Karpas-422 (cell line): ENCODE data around the gene DHTKD1. TPM values are rescaled to one million over a fixed set of nuclear protein-coding genes. Genes with fewer than 3 reads are reported as not detected.
A peak's percentile ranks its signal among the peaks of the same experiment; 100 is the strongest.
"Not testable (repeated sequence)": the region's sequence is repeated elsewhere in the genome, so short reads cannot be mapped to it uniquely, and the experiment has no call there.

Experiments used
- DNase-seq: peaks from one replicate; pipeline ENCODE4 v3.0.0-alpha.2; 2015
- H2AFZ ChIP-seq: fragments of 200-600 bp; sonication (generic); 2 replicates; pipeline ENCODE4 v1.6.1; 2014; ENCODE audit warnings: antibody characterized with exemption, low read length, mixed read lengths
- H3K27ac ChIP-seq: fragments of 200-600 bp; sonication (generic); 2 replicates; pipeline ENCODE4 v1.5.1; 2014; ENCODE audit warnings: mild to moderate bottlenecking, low read length, moderate library complexity
- H3K27me3 ChIP-seq: fragments of 200-600 bp; sonication (generic); 2 replicates; pipeline ENCODE4 v1.6.1; 2014; ENCODE audit warnings: low read length, mixed read lengths
- H3K36me3 ChIP-seq: fragments of 200-600 bp; sonication (generic); 2 replicates; pipeline ENCODE4 v1.6.1; 2014; ENCODE audit warnings: low read length, mixed read lengths; ENCODE audit not compliant: insufficient read depth
- H3K4me1 ChIP-seq: fragments of 200-600 bp; sonication (generic); 2 replicates; pipeline ENCODE4 v1.6.1; 2014; ENCODE audit warnings: mild to moderate bottlenecking, low read length, mixed read lengths
- H3K4me2 ChIP-seq: fragments of 200-600 bp; sonication (generic); 2 replicates; pipeline ENCODE4 v1.6.1; 2014; ENCODE audit warnings: low read length, low read depth, mild to moderate bottlenecking; ENCODE audit not compliant: poor library complexity, severe bottlenecking
- H3K4me3 ChIP-seq: fragments of 200-600 bp; sonication (generic); 2 replicates; pipeline ENCODE4 v1.5.1; 2014; ENCODE audit warnings: mild to moderate bottlenecking, antibody characterized with exemption, low read length, mixed read lengths
- H3K79me2 ChIP-seq: fragments of 200-600 bp; sonication (generic); 2 replicates; pipeline ENCODE4 v1.6.1; 2014; ENCODE audit warnings: mild to moderate bottlenecking, low read length, mixed read lengths
- H3K9ac ChIP-seq: fragments of 200-600 bp; sonication (generic); 2 replicates; pipeline ENCODE4 v1.6.0; 2014; ENCODE audit warnings: low read length
- H3K9me2 ChIP-seq: fragments of 200-600 bp; sonication (generic), shearing (Covaris generic); replicated peaks from 2 replicates; pipeline ENCODE4 v1.6.0; 2014; ENCODE audit warnings: mild to moderate bottlenecking, low read length, moderate library complexity; ENCODE audit not compliant: insufficient read depth
- H3K9me3 ChIP-seq: fragments of 300-700, 200-600 bp; sonication (generic); 2 replicates; pipeline ENCODE4 v1.6.1; 2014; ENCODE audit warnings: low read length, mixed read lengths
- H4K20me1 ChIP-seq: fragments of 200-600 bp; sonication (generic); 2 replicates; pipeline ENCODE4 v1.6.1; 2014; ENCODE audit warnings: mild to moderate bottlenecking, antibody characterized with exemption, low read length, low read depth; ENCODE audit not compliant: insufficient read depth
- total RNA-seq: library from RNA; depleted of rRNA; stranded (reverse); fragments of >200 nt; shearing (Covaris generic); gene quantifications from 2 replicates; pipeline ENCODE4 v1.2.3, GENCODE V29; 2014; ENCODE audit warnings: low replicate concordance

The DHTKD1 gene
- total RNA-seq, 1 experiment from 2014 or later, result 27.3 TPM

DNA sequence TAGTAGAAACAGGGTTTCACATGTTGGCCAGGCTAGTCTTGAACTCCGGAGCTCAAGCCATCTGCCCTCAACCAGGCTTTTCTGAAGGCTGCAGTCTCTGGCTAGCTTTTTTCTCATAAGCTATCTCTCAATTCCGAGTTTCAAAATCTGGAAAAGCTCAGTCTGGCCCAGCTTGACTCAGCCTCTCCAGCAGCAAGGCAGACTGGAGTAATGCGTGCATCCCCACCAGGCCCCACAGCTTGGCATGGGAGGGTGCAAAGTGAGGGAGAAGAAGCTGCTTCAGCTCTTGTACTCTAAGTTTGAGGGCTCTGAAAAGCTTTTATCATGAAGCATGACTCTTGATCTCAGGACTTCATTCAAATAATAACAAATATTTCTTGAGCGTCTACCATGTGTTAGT lies 4.8 kb downstream of the DHTKD1 start:
- H4K20me1 ChIP-seq, result no peaks in the 10 kb centered on the region
- no peak for DNase-seq
- peaks cover 18% of the 10 kb centered on the region for H3K4me1 ChIP-seq
- peaks cover 38% of the 10 kb centered on the region for H3K79me2 ChIP-seq
- H3K4me2 ChIP-seq, result no peak overlapping the region
- H3K4me3 ChIP-seq, result no peak overlapping the region
- no peaks in the 10 kb centered on the region for H3K9me3 ChIP-seq
- no peak overlapping the region for H2AFZ ChIP-seq
- H3K36me3 ChIP-seq, result no peaks in the 10 kb centered on the region
- no peak overlapping the region for H3K9ac ChIP-seq
- no peaks in the 10 kb centered on the region for H3K9me2 ChIP-seq
- no peak overlapping the region for H3K27ac ChIP-seq
- H3K27me3 ChIP-seq, result no peaks in the 10 kb centered on the region

- no peak overlapping the region for H3K9ac ChIP-seq
- H2AFZ ChIP-seq, result peak overlapping the region; percentile 32; the same call in 1 of the 2 replicates
- no peaks in the 10 kb centered on the region for H3K36me3 ChIP-seq
- peaks cover 10% of the 10 kb centered on the region for H3K4me1 ChIP-seq
- DNase-seq, result peak; percentile 61
- H3K4me3 ChIP-seq, result no peak overlapping the region
- H3K27me3 ChIP-seq, result no peaks in the 10 kb centered on the region
- H3K79me2 ChIP-seq, result peaks cover 7% of the 10 kb centered on the region; the same call in 1 of the 2 replicates
- no peak overlapping the region for H3K4me2 ChIP-seq
- no peaks in the 10 kb centered on the region for H3K9me2 ChIP-seq
- H4K20me1 ChIP-seq, result no peaks in the 10 kb centered on the region
- H3K27ac ChIP-seq, result no peak overlapping the region
- H3K9me3 ChIP-seq, result no peaks in the 10 kb centered on the region
Measured at GRCh38 chr10:12077580-12078180, 8.9 kb downstream of the DHTKD1 start.

DNA sequence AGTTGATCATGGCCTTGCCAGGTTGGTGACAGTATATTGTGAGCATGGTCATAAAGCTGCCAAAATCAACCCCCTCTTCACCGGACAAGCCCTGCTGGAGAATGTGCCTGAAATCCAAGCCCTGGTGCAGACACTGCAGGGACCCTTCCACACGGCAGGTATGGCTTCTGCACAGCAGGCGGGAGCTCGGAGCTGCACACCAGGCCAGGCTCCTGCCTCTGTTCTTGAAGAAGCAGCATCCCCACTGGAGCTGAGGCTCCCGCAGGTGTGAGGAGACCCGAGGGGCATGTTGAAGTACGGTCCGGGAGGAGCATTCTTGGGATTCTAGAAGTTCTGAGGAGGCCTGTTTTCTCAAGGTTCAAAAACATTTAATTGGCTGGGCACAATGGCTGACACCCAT lies 12.7 kb downstream of the DHTKD1 start:
- no peaks in the 10 kb centered on the region for H4K20me1 ChIP-seq
- H3K36me3 ChIP-seq, result no peaks in the 10 kb centered on the region
- no peak overlapping the region for H2AFZ ChIP-seq
- no peak overlapping the region for H3K9ac ChIP-seq
- no peak overlapping the region for H3K4me2 ChIP-seq
- no peaks in the 10 kb centered on the region for H3K9me2 ChIP-seq
- H3K4me1 ChIP-seq, result peaks cover 10% of the 10 kb centered on the region
- H3K27ac ChIP-seq, result no peak overlapping the region
- H3K79me2 ChIP-seq, result no peaks in the 10 kb centered on the region; the same call in 1 of the 2 replicates
- no peaks in the 10 kb centered on the region for H3K27me3 ChIP-seq
- no peaks in the 10 kb centered on the region for H3K9me3 ChIP-seq
- no peak for DNase-seq
- H3K4me3 ChIP-seq, result no peak overlapping the region

- no peaks in the 10 kb centered on the region; the same call in 1 of the 2 replicates for H3K36me3 ChIP-seq
- no peaks in the 10 kb centered on the region for H4K20me1 ChIP-seq
- H3K9me3 ChIP-seq, result no peaks in the 10 kb centered on the region
- no peak overlapping the region for H3K9ac ChIP-seq
- H2AFZ ChIP-seq, result no peak overlapping the region
- no peak overlapping the region for H3K4me3 ChIP-seq
- H3K27ac ChIP-seq, result no peak overlapping the region
- no peaks in the 10 kb centered on the region; the same call in 1 of the 2 replicates for H3K79me2 ChIP-seq
- DNase-seq, result no peak
- H3K27me3 ChIP-seq, result no peaks in the 10 kb centered on the region
- no peaks in the 10 kb centered on the region for H3K9me2 ChIP-seq
- H3K4me1 ChIP-seq, result peaks cover 9% of the 10 kb centered on the region
- no peak overlapping the region for H3K4me2 ChIP-seq
Measured at GRCh38 chr10:12081879-12082557, 13.3 kb downstream of the DHTKD1 start.

DNA sequence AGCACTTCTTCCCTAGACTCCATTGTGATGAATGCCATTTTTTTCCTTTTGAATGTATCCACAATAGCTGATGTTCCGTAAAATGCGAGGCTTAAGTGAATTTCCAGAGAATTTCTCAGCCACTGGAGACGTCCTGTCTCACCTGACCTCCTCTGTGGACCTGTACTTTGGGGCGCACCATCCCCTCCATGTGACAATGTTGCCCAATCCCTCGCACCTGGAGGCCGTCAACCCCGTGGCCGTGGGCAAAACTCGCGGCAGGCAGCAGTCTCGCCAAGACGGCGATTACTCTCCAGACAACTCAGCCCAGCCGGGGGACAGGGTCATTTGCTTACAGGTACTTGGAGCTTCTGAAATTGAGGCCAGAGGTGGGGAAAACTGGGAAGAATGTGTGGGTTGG lies 20.2 kb downstream of the DHTKD1 start:
- Histone ChIP-seq H3K9ac (no peak overlapping the region), H3K9me2 (no peaks in the 10 kb centered on the region), H3K4me1 (no peaks in the 10 kb centered on the region), H3K79me2 (no peaks in the 10 kb centered on the region), H4K20me1 (no peaks in the 10 kb centered on the region), H3K36me3 (peaks cover 4% of the 10 kb centered on the region; the same call in 1 of the 2 replicates), H3K27me3 (no peaks in the 10 kb centered on the region), H3K4me2 (no peak overlapping the region), H3K27ac (no peak overlapping the region), H2AFZ (no peak overlapping the region), H3K4me3 (no peak overlapping the region), H3K9me3 (no peaks in the 10 kb centered on the region)
- DNase-seq, result no peak

DNA sequence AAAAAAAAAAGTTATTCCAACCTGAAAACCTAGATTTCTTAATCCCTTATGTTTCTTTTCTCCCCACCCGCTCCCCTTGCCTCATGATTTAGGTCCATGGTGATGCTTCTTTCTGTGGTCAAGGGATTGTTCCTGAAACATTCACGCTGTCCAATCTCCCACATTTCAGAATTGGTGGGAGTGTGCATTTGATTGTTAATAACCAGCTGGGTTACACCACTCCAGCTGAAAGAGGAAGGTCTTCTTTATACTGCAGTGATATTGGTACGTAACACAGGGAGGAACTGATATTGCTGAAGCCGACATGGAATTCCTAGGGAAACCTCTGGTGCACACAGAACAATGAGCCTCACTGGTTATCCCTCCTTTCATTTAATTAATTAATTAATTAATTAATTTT lies 22.7 kb downstream of the DHTKD1 start:
- H3K9me2 ChIP-seq, result no peaks in the 10 kb centered on the region
- H3K4me1 ChIP-seq, result no peaks in the 10 kb centered on the region
- H3K4me2 ChIP-seq, result no peak overlapping the region
- no peak overlapping the region for H3K4me3 ChIP-seq
- H3K79me2 ChIP-seq, result no peaks in the 10 kb centered on the region
- peaks cover 4% of the 10 kb centered on the region; the same call in 1 of the 2 replicates for H3K36me3 ChIP-seq
- no peak overlapping the region for H3K9ac ChIP-seq
- H2AFZ ChIP-seq, result no peak overlapping the region
- H4K20me1 ChIP-seq, result no peaks in the 10 kb centered on the region
- H3K27ac ChIP-seq, result no peak overlapping the region
- no peaks in the 10 kb centered on the region for H3K9me3 ChIP-seq
- no peaks in the 10 kb centered on the region for H3K27me3 ChIP-seq
- DNase-seq, result no peak

GRCh38 chr10:12097361-12097760 lies 28.6 kb downstream of the DHTKD1 start:
- H3K9me3 ChIP-seq, H3K9ac ChIP-seq, H3K9me2 ChIP-seq, H3K27me3 ChIP-seq, H4K20me1 ChIP-seq, H2AFZ ChIP-seq, H3K4me3 ChIP-seq, H3K4me1 ChIP-seq, H3K27ac ChIP-seq, DNase-seq, H3K4me2 ChIP-seq, H3K79me2 ChIP-seq: not testable (repeated sequence)
- peaks cover 22% of the 10 kb centered on the region for H3K36me3 ChIP-seq

- H2AFZ ChIP-seq, result no peak overlapping the region
- H3K9me3 ChIP-seq, result no peaks in the 10 kb centered on the region
- no peak overlapping the region for H3K4me2 ChIP-seq
Measured at GRCh38 chr10:12097791-12098190, 29.0 kb downstream of the DHTKD1 start.

More at GRCh38 chr10:12097791-12098190, 29.0 kb downstream of the DHTKD1 start:
- DNase-seq, result no peak
- no peak overlapping the region for H3K4me3 ChIP-seq
- no peaks in the 10 kb centered on the region for H3K79me2 ChIP-seq
- H3K27me3 ChIP-seq, result no peaks in the 10 kb centered on the region
- no peak overlapping the region for H3K27ac ChIP-seq
- no peak overlapping the region for H3K9ac ChIP-seq
- no peaks in the 10 kb centered on the region for H3K9me2 ChIP-seq
- H4K20me1 ChIP-seq, result no peaks in the 10 kb centered on the region
- H3K36me3 ChIP-seq, result peaks cover 26% of the 10 kb centered on the region
- H3K4me1 ChIP-seq, result no peaks in the 10 kb centered on the region
